ENCODE measurements around the gene ST6GALNAC3.
"Not testable (repeated sequence)": the region's sequence is repeated elsewhere in the genome, so short reads cannot be mapped to it uniquely, and the experiment has no call there.

Gene ST6GALNAC3

GRCh38 chr1:76611770-76612445 is 537.4 kb downstream of the ST6GALNAC3 start:
- H3K4me3 ChIP-seq (ENCODE audit: low read depth, low read length) = no peak overlapping the region

- no peak overlapping the region for H3K4me3 ChIP-seq (ENCODE audit: low read depth, low read length)
Measured at GRCh38 chr1:76613886-76614285, 539.3 kb downstream of the ST6GALNAC3 start.

DNA sequence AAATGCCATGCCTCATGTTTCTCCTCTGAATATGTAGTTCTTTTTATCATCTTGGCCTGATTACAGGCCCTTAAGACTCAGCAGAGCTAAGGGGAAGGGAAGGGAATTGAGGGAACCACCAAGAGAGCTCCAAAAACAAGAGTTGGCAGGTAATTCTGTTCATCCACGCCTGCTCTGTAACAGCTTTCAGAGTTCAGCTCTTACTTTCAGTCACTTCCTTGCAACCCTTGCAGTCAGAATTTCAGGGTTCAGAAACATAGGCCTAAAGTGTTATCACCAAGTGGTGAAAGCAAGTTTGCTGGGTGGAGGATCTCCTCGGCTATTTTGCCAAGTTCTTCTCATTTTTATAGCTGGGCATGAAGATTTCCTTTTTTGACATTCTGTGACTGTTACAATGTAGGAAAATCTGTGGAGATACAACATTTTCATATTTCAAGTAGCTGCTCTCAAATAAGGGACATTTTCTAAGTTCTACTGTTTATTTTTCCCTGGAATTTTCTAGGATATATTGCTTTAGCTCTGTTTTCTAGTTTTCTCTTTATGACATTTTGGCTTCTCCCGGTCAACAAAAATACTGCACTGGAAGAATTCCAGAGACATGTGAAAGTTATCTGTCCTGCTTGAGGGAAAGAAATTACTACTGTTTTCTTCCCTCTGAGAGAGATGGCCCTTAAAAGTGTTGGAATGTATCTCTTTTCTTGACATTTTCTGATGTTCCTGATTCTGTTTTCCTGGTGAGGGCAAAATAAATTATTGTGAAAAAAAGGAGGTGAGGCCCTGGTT is 540.9 kb downstream of the ST6GALNAC3 start:
- H3K4me3 ChIP-seq (ENCODE audit: low read depth, low read length) = no peak overlapping the region

DNA sequence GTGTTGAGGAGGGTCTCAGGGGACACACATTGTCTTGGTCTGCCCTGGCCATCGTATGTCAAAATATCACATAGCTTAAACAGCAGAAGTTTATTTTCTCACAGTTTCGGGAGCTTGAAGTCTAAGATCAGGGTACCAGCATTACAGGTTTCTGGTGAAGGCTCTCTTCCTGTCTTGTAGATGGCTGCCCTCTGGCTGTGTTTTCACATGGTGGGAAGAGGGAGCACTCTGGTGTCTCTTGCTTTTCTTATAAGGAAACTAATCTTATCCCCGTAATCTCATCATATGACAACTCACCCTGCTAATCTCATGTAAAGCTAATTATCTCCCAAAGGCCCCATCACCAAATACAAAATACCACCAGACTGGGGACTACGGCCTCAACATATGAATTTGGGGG is 545.8 kb downstream of the ST6GALNAC3 start:
- H3K4me3 ChIP-seq (ENCODE audit: low read depth, low read length) = no peak overlapping the region

GRCh38 chr1:76622774-76623528 is 548.4 kb downstream of the ST6GALNAC3 start:
- no peak overlapping the region for H3K4me3 ChIP-seq (ENCODE audit: low read depth, low read length)

DNA sequence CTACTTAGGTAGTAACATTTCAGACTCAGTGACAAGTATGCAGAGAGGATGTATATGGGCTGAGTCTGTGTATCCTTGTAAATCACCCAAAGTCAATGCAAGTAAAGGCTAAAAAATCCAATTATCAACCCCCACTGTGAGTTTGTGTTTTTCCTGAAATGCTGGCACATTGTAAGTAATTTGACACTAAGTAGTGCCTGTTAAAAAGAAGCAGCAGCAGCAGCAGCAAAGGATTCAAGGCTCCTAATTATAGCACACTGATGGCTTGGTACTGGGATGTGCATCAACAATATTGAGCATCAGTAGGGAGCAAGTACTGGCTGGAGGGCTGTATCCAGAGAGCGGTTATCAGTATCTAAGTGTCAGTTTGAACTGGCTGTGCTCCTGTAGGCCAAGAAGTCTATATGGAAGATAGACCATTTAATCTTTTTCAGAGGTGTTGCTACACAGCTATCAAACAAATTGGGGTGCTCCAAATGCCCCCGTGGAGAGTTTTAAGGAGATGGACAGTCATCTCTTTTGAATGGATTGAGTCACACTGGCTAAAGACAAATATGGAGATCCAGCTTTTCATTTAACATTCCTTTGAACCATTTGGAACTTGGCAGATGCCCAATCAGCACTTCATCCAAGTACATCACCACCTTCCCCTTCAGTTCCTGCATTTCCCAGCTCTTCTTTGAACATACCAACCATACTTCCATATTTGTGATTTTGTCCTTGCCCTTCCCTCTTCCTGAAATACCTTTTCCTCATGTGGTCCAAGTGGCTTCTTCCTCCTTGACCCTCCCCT is 551.5 kb downstream of the ST6GALNAC3 start:
- H3K4me3 ChIP-seq (ENCODE audit: low read depth, low read length) = no peak overlapping the region

GRCh38 chr1:76627498-76627897 is 553.0 kb downstream of the ST6GALNAC3 start:
- no peak overlapping the region for H3K4me3 ChIP-seq (ENCODE audit: low read depth, low read length)

DNA sequence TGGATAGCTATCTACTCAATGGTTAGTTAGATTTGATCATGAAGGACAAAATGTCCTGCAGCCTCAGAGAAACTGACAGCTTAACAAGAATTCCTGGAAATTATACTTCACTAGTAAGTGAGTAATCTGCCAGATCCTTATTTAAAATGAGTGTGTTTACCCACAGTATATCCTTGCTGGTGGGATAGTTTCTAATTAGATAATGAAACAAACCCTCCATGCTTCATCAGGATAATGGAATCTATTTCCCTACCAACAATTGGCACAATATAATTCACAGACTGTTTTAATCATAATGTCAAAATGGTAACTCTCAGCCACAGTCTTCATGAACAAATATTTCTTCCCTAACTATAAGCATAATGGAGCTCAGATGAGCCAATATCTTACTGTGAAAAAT is 553.4 kb downstream of the ST6GALNAC3 start:
- no peak overlapping the region for H3K4me3 ChIP-seq (ENCODE audit: low read depth, low read length)

GRCh38 chr1:76632136-76632535 is 557.6 kb downstream of the ST6GALNAC3 start:
- H3K4me3 ChIP-seq (ENCODE audit: low read depth, low read length) = no peak overlapping the region

- no peak overlapping the region for H3K4me3 ChIP-seq (ENCODE audit: low read depth, low read length)
Measured at GRCh38 chr1:76635784-76636183, 561.2 kb downstream of the ST6GALNAC3 start.

DNA sequence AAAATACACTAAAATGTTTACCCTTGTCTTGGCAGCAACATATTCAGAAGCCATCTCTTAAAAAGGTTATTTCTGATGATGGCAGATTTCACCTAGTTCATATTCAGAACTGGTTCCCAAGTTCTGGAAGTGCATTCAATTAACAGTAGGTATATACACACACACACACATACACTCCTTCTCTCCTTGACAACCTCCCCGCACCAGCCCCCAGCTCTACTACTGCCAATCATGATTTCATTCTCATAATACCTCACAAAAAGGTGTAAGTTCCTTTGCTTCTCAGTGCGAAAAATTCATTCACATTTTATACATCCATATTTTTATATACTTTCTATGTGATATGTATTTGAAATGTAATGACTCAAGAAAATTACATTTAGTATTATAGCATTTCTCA is 564.6 kb downstream of the ST6GALNAC3 start:
- no peak overlapping the region for H3K4me3 ChIP-seq (ENCODE audit: low read depth, low read length)

- no peak overlapping the region for H3K4me3 ChIP-seq (ENCODE audit: low read depth, low read length)
Measured at GRCh38 chr1:76640092-76640491, 565.5 kb downstream of the ST6GALNAC3 start.

- H3K4me3 ChIP-seq (ENCODE audit: low read depth, low read length) = no peak overlapping the region
Measured at GRCh38 chr1:76640723-76641122, 566.2 kb downstream of the ST6GALNAC3 start.

DNA sequence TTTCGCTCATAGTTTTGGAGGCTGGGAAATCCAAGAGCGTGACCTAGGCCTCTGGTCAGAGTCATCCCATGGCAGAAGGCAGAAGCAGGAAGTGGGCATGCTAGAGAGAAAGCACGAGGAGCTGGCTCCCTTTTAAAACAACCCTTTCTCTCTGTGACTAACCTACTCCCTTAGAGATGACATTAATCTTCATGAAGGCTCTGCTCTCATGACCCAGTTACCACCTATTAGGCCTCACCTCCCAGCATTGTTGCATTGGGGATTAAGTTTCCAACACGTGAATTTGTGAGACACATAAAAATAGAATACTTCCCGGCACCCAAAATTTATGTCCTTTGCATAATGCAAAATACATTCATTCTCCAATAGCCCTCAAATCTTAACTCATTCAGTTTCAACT is 569.6 kb downstream of the ST6GALNAC3 start:
- no peak overlapping the region for H3K4me3 ChIP-seq (ENCODE audit: low read depth, low read length)

DNA sequence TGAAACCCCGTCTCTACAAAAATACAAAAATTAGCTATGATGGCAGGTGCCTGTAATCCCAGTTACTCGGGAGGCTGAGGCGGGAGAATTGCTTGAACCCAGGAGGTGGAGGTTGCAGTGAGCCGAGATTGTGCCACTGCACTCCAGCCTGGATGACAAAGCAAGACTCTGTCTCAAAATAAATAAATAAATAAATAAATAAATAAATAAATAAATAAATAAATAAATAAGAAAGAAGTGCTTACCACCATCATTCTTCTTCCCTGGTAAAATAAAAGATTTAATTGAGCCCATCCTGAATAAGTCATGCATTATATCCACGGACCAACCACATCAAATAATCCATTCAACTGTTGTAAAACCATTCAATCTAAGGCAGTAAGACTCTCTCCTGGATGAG is 578.3 kb downstream of the ST6GALNAC3 start:
- H3K4me3 ChIP-seq (ENCODE audit: low read depth, low read length) = not testable (repeated sequence)

DNA sequence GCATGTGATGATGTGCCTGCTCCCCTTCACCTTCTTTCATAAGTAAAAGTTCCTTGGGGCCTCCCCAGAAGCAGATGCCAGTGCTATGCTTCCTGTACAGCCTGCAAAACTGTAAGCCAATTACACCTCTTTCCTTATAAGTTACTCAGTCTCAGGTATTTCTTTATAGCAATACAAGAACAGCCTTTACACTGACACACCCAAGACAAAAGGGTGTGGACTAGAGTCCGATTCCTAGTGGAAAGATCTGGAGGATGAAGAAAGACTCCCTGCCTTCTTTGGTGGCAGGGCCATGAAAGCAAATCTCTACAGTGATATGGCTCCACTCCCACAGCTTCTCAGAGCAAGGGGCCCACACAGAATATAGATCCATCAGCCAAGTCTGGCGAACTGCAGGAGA is 583.1 kb downstream of the ST6GALNAC3 start:
- H3K4me3 ChIP-seq (ENCODE audit: low read depth, low read length) = no peak overlapping the region

GRCh38 chr1:76659171-76659940 is 584.8 kb downstream of the ST6GALNAC3 start:
- no peak overlapping the region for H3K4me3 ChIP-seq (ENCODE audit: low read depth, low read length)

DNA sequence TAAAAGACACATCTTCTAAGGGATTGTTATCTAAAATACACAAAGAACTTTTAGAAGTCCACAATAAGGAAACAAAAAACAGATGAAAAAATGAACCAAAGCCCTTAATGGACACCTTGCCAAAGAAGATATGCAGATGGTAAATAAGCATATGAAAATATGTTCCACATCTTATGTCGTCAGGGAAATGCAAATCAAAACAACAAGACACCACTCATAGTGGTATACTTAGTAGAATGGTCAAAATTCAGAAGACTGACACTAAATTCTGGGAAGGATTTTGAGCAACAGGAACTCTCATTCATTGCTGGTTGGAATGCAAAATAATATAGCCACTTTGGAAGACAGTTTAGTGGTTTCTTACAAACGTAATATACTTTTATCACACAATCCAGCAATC is 587.0 kb downstream of the ST6GALNAC3 start:
- no peak overlapping the region for H3K4me3 ChIP-seq (ENCODE audit: low read depth, low read length)

DNA sequence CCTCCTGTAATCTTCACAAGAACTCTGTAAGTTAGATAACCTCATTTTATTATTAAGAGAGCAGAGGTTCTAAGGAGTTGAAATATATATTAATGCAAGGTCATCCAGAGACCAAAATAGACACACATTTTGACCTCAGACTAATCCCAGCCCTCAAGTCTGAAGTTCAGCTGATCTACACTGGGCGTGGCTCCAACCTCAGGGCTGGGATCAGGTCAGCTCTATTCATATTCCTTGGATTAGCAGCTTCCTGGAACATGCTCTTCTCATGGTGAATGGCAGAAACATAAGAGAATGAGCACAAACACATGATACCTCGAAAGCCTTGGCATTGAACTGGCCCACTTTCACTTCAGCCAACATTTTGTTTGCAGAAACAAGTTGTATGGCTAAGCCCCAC is 592.0 kb downstream of the ST6GALNAC3 start:
- no peak overlapping the region for H3K4me3 ChIP-seq (ENCODE audit: low read depth, low read length)

GRCh38 chr1:76668046-76668445 is 593.5 kb downstream of the ST6GALNAC3 start:
- no peak overlapping the region for H3K4me3 ChIP-seq (ENCODE audit: low read depth, low read length)

Data from iPS-11a (cell line).